Muscle layer of colon (tissue), 2 donors: ENCODE results near the gene RPTOR.

Experiments used
- H3K27ac ChIP-seq: one replicate; pipeline ENCODE4 v1.7.0; 2013; ENCODE audit warnings: low read depth, mild to moderate bottlenecking, low read length, moderate library complexity
- H3K27me3 ChIP-seq, 2 donors: one replicate each; pipeline ENCODE4 v1.7.0; 2013; ENCODE audit warnings: low read length in 2 of 2, mild to moderate bottlenecking in 2 of 2; ENCODE audit not compliant: insufficient read depth in 2 of 2, control insufficient read depth in 1 of 2
- H3K36me3 ChIP-seq: one replicate; pipeline ENCODE4 v1.7.0; 2013; ENCODE audit warnings: mild to moderate bottlenecking, low read length; ENCODE audit not compliant: insufficient read depth
- H3K4me1 ChIP-seq: one replicate; pipeline ENCODE4 v1.7.0; 2013; ENCODE audit warnings: mild to moderate bottlenecking, low read length; ENCODE audit not compliant: insufficient read depth
- H3K4me3 ChIP-seq, 2 donors: one replicate each; pipeline ENCODE4 v1.7.0; 2013; ENCODE audit warnings: low read length in 2 of 2, low read depth in 1 of 2, mild to moderate bottlenecking in 1 of 2, moderate library complexity in 1 of 2
- H3K9ac ChIP-seq: one replicate; pipeline ENCODE4 v1.7.0; 2013; ENCODE audit warnings: low read length
- H3K9me3 ChIP-seq: one replicate; pipeline ENCODE4 v1.7.0; 2013; ENCODE audit warnings: mild to moderate bottlenecking, low read length
- donor health status: abdominal sarcoma.
- donor health status: Adenocarcinoma of cecum.

Gene RPTOR

DNA sequence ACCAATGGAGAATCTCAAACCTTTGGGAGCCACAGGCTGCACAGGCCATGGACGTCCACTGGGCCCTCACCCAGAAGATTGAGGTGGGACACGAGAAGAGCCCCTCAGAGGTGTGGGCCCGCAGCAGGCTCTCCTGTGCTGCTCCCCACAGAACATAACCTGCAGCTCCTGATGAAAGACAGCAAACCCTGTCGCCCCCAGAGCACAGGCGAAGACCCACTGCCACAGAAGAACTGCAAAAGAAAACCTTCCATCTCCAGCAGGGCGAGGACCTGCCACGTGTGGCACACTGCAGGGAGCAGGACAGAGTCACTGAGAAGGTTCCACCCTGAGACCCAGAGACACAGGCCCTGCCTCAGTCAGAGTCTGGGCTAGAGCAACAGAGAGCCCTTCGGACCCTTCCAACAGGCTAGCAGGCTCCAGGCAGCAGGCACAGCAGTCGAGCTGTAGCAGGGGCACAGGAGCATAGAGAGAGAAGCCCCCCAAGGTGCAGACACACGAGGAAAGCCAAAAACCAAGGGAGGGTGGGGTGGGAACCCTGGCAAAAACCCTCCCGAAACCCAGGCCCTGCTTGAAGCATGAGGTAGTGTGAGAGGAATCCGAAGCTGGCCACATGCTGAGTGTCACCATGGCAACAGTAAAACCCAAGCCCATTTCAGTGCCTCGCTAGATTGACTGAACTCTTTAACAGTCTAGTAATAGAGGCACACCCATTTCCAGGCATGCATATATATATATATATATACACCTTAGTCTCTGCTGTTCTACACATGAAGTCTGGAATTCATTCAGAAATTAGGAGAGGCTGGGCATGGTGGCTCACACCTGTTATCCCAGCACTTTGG, 387.0 kb downstream of the RPTOR start:
- no peaks in the 10 kb centered on the region for H3K9me3 ChIP-seq
- no peak overlapping the region for H3K9ac ChIP-seq
- peaks cover 17% of the 10 kb centered on the region for H3K36me3 ChIP-seq
- H3K27me3 ChIP-seq = no peaks in the 10 kb centered on the region
- H3K4me3 ChIP-seq = no peak overlapping the region
- peaks cover 3% of the 10 kb centered on the region for H3K4me1 ChIP-seq
- no peak overlapping the region for H3K27ac ChIP-seq

DNA sequence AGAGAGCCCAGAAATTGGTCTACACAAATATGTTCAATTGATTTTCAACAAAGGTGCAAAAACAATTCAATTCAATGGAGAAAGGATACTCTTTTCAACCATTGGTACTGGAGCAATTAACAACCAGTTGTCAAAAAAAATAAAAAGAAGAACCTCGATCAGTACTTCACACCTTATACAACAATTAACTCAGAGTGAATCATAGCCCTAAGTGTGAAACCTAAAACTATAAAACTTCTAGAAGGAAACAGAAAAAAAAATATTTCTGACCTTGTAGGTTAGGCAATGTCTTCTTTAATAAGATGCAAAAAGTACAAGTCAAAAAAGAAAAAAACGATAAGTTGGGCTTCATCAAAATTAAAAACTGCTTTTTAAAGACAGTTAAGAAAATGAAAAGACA, 390.9 kb downstream of the RPTOR start:
- no peak overlapping the region for H3K9ac ChIP-seq
- H3K27me3 ChIP-seq = no peaks in the 10 kb centered on the region
- H3K4me3 ChIP-seq = no peak overlapping the region
- no peaks in the 10 kb centered on the region for H3K36me3 ChIP-seq
- no peaks in the 10 kb centered on the region for H3K9me3 ChIP-seq
- no peak overlapping the region for H3K27ac ChIP-seq
- H3K4me1 ChIP-seq = peaks cover 3% of the 10 kb centered on the region

DNA sequence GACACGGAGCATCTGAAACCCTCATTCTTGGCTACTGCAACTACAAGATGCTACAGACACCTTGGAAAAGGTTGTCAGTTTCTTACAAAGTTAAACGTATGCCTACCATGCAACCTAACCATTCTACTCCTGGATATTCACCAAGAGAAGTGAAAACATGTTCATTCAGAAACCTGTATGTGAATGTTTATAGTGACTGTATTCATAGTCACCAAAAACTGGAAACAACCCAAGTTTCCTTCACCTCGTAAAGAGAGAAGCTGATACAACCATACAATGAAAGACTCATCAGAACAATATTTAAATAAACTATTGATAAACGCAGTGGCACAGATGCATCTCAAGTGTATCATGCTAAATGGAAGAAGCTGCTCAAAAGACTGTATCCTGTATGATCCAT, 391.6 kb downstream of the RPTOR start:
- Histone ChIP-seq H3K4me1 (peaks cover 1% of the 10 kb centered on the region), H3K27me3 (no peaks in the 10 kb centered on the region), H3K4me3 (no peak overlapping the region), H3K36me3 (no peaks in the 10 kb centered on the region), H3K9me3 (no peaks in the 10 kb centered on the region), H3K27ac (no peak overlapping the region), H3K9ac (no peak overlapping the region)

DNA sequence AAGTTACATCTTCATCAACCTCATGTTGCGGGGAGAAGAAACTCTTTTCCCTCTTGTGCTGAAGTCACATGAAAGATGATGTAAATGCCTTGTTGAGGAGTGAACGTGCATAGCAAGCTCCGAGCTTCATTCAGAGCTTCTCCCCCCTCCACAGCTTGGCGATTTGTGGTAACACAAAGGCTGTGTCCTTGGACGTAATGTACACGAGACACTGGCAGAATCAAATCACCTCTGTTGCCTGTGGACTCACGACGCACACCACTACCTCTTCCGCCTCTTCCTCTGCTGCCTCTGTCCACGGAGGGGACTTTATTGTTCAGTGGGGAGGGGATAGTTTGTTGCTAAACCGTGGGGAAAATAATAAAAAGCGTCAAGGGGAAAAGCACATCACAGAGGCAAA, 392.1 kb downstream of the RPTOR start:
- Histone ChIP-seq H3K27me3 (no peaks in the 10 kb centered on the region), H3K9ac (no peak overlapping the region), H3K27ac (no peak overlapping the region), H3K4me3 (no peak overlapping the region), H3K36me3 (no peaks in the 10 kb centered on the region), H3K9me3 (no peaks in the 10 kb centered on the region), H3K4me1 (peaks cover 6% of the 10 kb centered on the region)

DNA sequence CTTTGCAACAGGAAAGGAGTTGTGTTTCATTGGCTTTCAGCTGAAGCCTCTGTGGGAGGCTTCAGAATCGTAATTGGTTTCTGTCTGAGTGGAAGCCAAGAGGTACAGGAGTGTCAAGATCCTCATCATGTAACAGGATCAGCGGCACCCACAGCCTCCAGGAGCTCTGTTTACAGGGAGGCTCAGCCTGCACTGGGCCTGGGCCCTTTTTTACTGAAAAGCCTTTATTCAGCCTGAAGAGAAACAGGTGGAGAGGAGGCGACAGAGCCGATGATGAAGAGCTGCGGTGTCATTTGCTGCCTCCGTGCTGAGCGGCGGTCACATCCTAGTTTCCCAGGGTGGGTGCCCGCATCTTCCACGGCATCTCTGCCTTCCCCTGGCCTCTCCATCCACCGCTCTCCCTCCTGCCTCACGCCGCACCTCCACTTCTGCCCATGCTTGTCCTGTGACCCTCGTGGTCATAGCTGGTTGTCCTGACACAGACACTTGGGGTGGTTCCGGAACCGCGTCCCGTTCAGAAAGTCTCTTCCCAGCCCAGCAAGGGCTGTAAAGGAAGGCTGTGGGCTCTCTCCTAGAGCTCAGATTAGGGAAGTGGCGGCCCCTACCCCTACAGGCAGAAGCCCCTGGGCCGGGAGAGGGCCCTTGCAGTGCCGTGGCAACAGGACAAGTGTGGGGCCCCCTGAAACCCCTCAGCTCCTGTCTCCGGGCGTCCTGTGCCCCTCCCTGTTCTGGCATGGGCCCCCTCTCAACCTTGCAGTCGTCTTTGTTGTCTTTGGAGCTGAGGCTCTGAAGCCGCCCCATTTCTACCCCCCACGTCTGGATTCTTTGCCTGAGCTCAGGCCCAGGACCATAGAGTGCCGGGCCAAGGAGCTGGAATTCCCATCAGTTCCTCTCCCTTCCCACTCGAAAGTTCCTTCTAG, 393.1 kb downstream of the RPTOR start:
- H3K9ac ChIP-seq = no peak overlapping the region
- peaks cover 14% of the 10 kb centered on the region for H3K4me1 ChIP-seq
- H3K4me3 ChIP-seq = no peak overlapping the region
- no peaks in the 10 kb centered on the region for H3K36me3 ChIP-seq
- H3K27me3 ChIP-seq = no peaks in the 10 kb centered on the region
- H3K9me3 ChIP-seq = no peaks in the 10 kb centered on the region
- no peak overlapping the region for H3K27ac ChIP-seq

DNA sequence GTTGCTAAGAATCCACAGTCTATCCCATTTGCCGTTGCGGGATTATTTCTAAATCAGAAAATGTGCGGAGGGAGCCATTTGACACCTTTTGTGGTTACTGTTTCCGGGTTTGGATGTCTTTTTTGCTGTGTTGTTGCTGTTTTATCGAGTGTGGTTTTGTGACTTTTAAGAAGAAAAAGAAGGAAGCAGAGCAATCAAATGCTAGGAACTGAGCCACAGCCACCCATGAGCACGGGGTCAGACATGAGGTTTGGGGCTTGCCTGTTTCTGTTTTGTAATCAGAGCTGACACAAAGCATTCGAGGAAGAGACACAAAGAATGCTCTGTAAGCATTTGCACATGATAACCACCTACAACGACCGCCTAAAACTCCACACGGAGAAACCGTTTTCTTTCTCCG, 393.9 kb downstream of the RPTOR start:
- peaks cover 22% of the 10 kb centered on the region for H3K4me1 ChIP-seq
- H3K36me3 ChIP-seq = no peaks in the 10 kb centered on the region
- H3K27ac ChIP-seq = no peak overlapping the region
- H3K9me3 ChIP-seq = no peaks in the 10 kb centered on the region
- no peak overlapping the region for H3K4me3 ChIP-seq
- H3K9ac ChIP-seq = no peak overlapping the region
- H3K27me3 ChIP-seq = no peaks in the 10 kb centered on the region

DNA sequence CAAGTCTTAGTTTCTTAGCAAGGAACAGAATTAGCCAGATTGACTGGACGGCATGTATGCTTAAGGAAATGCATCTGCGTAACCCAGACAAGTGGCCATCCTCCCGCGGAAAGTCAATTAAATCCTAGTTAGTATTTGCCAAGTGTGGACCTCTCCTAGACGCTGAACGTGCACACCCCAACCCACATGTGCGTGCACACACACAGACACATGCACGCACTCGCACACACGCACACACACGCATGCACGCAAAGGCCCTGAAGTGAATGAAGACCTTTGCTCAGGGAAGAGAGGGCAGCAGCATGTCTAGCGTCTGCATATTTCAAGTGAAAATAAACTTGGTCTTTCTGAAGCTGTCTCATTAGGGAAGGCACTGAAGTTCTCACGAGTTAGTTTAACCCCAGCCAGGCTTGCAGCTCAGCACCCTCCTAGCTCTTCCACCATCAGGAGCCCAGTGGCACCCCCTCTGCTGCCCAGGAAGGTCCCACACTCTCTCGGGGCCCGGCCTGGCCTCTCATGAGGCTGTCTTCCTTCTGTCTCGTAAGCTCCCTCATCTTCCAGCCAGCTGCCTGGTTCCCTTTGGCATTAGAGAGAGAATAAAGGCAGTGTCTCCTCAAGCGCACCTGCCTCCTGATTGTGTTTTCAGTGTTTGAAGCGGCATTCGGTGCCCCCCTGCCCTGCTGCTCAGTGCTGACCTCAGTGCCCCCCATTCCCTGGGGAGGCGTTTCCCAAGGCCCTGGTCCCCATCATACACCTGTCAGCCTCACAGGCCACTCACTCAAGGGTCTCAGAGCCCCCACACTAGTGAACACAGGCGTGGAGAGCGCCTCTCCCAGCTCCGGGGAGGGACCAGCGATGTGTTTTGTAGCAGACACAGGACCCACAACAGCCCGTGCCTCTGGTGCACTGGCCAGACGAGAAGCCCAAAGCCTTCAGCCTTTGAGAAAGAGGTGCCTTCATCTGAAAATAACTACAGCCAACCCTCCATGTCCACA, 394.8 kb downstream of the RPTOR start:
- no peaks in the 10 kb centered on the region for H3K36me3 ChIP-seq
- no peak overlapping the region for H3K9ac ChIP-seq
- H3K4me1 ChIP-seq = peaks cover 24% of the 10 kb centered on the region
- no peaks in the 10 kb centered on the region for H3K9me3 ChIP-seq
- no peaks in the 10 kb centered on the region for H3K27me3 ChIP-seq
- H3K4me3 ChIP-seq = no peak overlapping the region
- H3K27ac ChIP-seq = no peak overlapping the region

DNA sequence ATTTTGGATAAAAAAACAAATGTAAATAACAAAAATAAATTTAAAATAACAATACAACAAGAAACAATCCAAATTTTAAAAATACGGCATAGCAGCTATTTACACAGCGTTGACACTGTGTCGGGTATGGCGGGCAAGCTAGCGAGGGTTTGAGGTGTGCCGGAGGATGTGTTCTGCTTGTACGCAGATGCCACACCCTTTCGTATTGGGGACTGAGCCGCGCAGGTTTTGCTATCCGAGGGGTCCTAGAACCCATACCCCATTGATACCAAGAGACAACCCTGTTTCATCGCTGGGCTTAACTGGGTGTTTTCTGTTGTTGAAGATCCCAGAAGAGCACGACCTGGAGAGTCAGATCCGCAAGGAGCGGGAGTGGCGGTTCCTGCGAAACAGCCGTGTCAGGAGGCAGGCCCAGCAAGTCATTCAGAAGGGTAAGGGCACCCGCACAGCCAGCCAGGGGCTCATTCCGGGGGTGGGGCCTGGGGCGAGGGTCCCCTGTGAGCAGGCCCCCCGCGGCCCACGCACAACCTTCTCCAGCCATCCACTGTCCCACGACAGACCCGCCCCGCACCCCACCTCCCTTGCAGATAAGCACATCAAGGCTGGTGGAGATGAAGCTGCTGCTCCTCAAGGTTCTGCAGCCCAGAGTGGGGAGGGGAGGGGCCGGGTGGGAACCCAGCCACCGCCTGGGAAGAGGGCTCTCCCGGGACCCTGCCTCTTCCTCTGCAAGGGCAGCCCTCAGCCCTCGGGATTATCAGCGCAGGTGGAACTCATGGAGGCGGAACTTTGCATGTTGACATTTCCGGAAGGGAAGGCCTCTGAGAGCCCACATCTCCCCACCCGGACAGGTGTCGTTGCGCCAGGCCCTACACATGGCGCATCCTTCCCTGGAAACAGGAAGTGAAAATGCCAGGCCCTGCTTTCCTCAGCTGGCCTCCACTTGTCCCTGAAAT, 395.8 kb downstream of the RPTOR start:
- Histone ChIP-seq H3K36me3 (no peaks in the 10 kb centered on the region), H3K4me3 (no peak overlapping the region), H3K9me3 (no peaks in the 10 kb centered on the region), H3K9ac (no peak overlapping the region), H3K27ac (no peak overlapping the region), H3K27me3 (no peaks in the 10 kb centered on the region), H3K4me1 (peaks cover 24% of the 10 kb centered on the region)

DNA sequence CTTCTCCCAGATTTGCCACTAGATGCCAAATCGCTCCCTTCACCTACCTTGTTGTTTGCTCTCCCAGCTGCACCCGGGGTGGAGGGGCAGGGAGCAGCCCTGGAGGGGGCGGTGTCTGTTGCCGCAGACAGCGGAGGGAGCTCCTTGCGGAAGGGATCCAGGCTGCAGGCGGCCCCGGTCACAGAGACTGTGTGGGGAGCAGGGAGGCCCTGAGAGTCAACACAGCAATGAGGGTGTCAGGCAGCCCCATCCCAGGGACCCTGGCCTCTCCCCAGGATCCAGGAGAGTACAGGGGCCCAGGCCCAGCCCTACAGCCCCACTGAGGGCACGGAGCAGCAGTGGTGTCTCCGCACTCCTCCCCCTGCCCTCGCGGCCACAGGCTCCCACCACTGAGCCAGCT, 396.5 kb downstream of the RPTOR start:
- H3K27ac ChIP-seq = no peak overlapping the region
- no peak overlapping the region for H3K4me3 ChIP-seq
- H3K36me3 ChIP-seq = peaks cover under 1% of the 10 kb centered on the region
- no peaks in the 10 kb centered on the region for H3K27me3 ChIP-seq
- H3K4me1 ChIP-seq = peaks cover 24% of the 10 kb centered on the region
- no peak overlapping the region for H3K9ac ChIP-seq
- no peaks in the 10 kb centered on the region for H3K9me3 ChIP-seq

DNA sequence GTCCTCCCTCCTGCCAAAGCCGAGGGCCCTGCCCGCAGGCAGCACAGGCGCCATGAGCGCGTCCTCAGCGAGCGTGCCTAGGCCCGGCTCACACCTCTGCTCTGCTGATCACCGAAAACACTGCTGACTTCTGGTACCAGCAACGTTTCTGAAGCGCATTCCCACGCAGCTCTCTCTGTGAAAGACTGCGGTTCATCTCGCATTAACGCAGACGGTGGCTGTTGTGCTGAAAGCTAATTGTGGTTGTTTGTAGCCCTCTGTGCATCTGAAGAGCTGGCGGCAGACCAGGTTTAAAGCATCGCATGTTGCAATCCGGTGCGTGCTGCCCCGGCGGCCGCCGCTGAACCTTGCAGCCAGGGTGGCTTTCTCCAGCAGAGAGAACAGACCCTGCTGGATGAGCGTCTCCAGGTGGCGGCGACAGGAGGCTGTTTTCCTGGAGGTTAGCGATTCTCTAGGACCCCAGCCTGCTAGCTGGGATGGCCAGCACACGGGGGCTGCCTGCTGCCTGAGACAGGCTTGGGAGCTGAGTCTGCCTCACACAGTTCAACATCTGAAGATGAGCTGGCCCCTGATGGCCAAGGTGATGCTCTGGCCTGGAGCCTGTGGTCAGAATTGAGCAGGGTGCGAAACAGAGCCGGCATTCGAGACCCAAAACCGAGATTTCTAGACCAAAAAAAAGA, 397.2 kb downstream of the RPTOR start:
- no peak overlapping the region for H3K4me3 ChIP-seq
- peaks cover 8% of the 10 kb centered on the region for H3K36me3 ChIP-seq
- peaks cover 24% of the 10 kb centered on the region for H3K4me1 ChIP-seq
- no peaks in the 10 kb centered on the region for H3K9me3 ChIP-seq
- no peaks in the 10 kb centered on the region for H3K27me3 ChIP-seq
- no peak overlapping the region for H3K9ac ChIP-seq
- peak overlapping the region; percentile 77 for H3K27ac ChIP-seq
